Measurements from ENCODE around the gene CUTA. TPM values are rescaled to one million over a fixed set of nuclear protein-coding genes. Genes with fewer than 3 reads are reported as not detected.

CUTA gene
- total RNA-seq, 4 donors from 2014 or later: 109 to 136 (median 123) TPM

GRCh38 chr6:33453393-33454008 lies 35.6 kb upstream of the CUTA start:
- no peak for DNase-seq (ENCODE audit: extremely low spot score)
- peak overlapping the region; percentile 79 to 97 (median 86) for H3K4me3 ChIP-seq
- H3K4me1 ChIP-seq: peaks cover 17 to 35% (median 26%) of the 10 kb centered on the region in 4 donors
- H3K36me3 ChIP-seq: peaks cover 0 to 36% (median 24%) of the 10 kb centered on the region in 4 donors
- WGBS: 2% methylated on average over 11 of the region's 12 CpGs
- no peaks in the 10 kb centered on the region for H3K27me3 ChIP-seq
- H3K27ac ChIP-seq (replicated peaks in 1 of 4): peak overlapping the region; percentile 80 to 88 (median 84)
- H3K9me3 ChIP-seq: no peaks in the 10 kb centered on the region
- TF ChIP-seq CTCF (IDR thresholded peaks at IDR 0.05) (no peak), POLR2A (IDR thresholded peaks at IDR 0.05; ENCODE audit: low read depth) (no peak), POLR2AphosphoS5 (IDR thresholded peaks at IDR 0.05) (no peak), EP300 (IDR thresholded peaks at IDR 0.05) (no peak)
- intact Hi-C loops (cut with DNase I): loop anchor here (10.0 kb wide), 2 partner anchors 59 to 121 kb away; partner anchors contain the start of gene KIFC1

GRCh38 chr6:33452496-33452895 lies 34.6 kb upstream of the CUTA start:
- H3K4me1 ChIP-seq: peaks cover 17 to 35% (median 26%) of the 10 kb centered on the region in 4 donors
- no peak overlapping the region for H3K4me3 ChIP-seq
- H3K36me3 ChIP-seq: peaks cover 0 to 45% (median 32%) of the 10 kb centered on the region in 4 donors
- H3K9me3 ChIP-seq: no peaks in the 10 kb centered on the region
- no peak for DNase-seq (ENCODE audit: extremely low spot score)
- TF ChIP-seq POLR2AphosphoS5 (IDR thresholded peaks at IDR 0.05) (no peak), POLR2A (IDR thresholded peaks at IDR 0.05; ENCODE audit: low read depth) (no peak), EP300 (IDR thresholded peaks at IDR 0.05) (no peak), CTCF (IDR thresholded peaks at IDR 0.05) (no peak)
- intact Hi-C loops (cut with DNase I): loop anchor here (10.0 kb wide), 2 partner anchors 58 to 122 kb away; partner anchors contain the start of gene KIFC1
- WGBS: 93% methylated on average over 4 of the region's 4 CpGs
- H3K27me3 ChIP-seq: no peaks in the 10 kb centered on the region
- peak overlapping the region in 2 of 4 donors; percentile 20 to 88 for H3K27ac ChIP-seq (replicated peaks in 1 of 4)

- H3K27me3 ChIP-seq: no peaks in the 10 kb centered on the region
- DNase-seq (ENCODE audit: extremely low spot score): no peak
- H3K4me3 ChIP-seq: no peak overlapping the region
- intact Hi-C loops (cut with DNase I): loop anchor here (10.0 kb wide), 2 partner anchors 57 to 123 kb away; partner anchors contain the start of gene KIFC1
- H3K9me3 ChIP-seq: no peaks in the 10 kb centered on the region
- no peak overlapping the region for H3K27ac ChIP-seq (replicated peaks in 1 of 4)
- H3K4me1 ChIP-seq: peaks cover 17 to 35% (median 26%) of the 10 kb centered on the region in 4 donors
- H3K36me3 ChIP-seq: peaks cover 0 to 45% (median 34%) of the 10 kb centered on the region in 4 donors
- WGBS: 83% methylated on average over 12 of the region's 15 CpGs
- TF ChIP-seq CTCF (IDR thresholded peaks at IDR 0.05) (no peak), POLR2AphosphoS5 (IDR thresholded peaks at IDR 0.05) (no peak), EP300 (IDR thresholded peaks at IDR 0.05) (no peak), POLR2A (IDR thresholded peaks at IDR 0.05; ENCODE audit: low read depth) (no peak)
Observed at GRCh38 chr6:33451606-33452005, 33.7 kb upstream of the CUTA start.

- Histone ChIP-seq H3K4me3 (no peak overlapping the region), H3K36me3 (peaks cover 0 to 49% (median 30%) of the 10 kb centered on the region in 4 donors), H3K27ac (replicated peaks in 1 of 4) (no peak overlapping the region), H3K27me3 (no peaks in the 10 kb centered on the region), H3K4me1 (peaks cover 17 to 26% (median 23%) of the 10 kb centered on the region in 4 donors), H3K9me3 (no peaks in the 10 kb centered on the region)
- intact Hi-C loops (cut with DNase I): loop anchor here (10.0 kb wide), 2 partner anchors 56 to 124 kb away; partner anchors contain the start of gene KIFC1
- no peak for DNase-seq (ENCODE audit: extremely low spot score)
- 57% methylated on average over 3 of the region's 3 CpGs for WGBS
- TF ChIP-seq POLR2AphosphoS5 (IDR thresholded peaks at IDR 0.05) (no peak), CTCF (IDR thresholded peaks at IDR 0.05) (no peak), EP300 (IDR thresholded peaks at IDR 0.05) (no peak), POLR2A (IDR thresholded peaks at IDR 0.05; ENCODE audit: low read depth) (no peak)
Observed at GRCh38 chr6:33450434-33450833, 32.5 kb upstream of the CUTA start.

All from esophagus muscularis mucosa (tissue), 4 donors.